HG03469 (cell line): Measurements from ENCODE around the gene NGLY1.

Experiments used
- ATAC-seq: cut with Tn5 transposase; IDR thresholded peaks from one replicate; pipeline ENCODE4 v1.9.1; 2021; ENCODE audit warnings: mild to moderate bottlenecking, moderate library complexity, moderate number of reproducible peaks; ENCODE audit not compliant: unreplicated experiment

The NGLY1 gene

GRCh38 chr3:25782938-25783660 is at the start of gene NGLY1:
Gene NGLY1 (minus strand): TSS chr3:25783443. CDS start chr3:25783390, 53 bp downstream.
- ATAC-seq, result peak; percentile 60

DNA sequence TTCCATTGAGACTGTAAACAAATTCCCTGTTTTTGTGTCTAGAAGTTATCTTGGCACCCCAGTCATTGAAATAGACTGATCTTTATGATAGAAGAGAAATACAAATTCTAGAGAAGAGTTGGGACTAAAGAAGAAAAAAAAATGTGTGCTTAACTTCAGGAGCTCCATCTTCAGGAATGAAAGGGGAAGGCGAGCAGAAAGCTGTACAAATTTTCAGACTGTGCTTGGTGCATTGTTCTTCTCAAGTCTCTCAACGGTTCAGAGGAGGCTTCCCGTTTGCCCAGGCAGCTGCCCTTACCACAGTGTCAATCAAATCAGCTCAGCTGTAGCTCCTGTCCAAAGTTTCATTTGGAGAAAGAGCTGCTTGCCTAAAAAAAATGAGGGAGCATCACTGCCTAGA is 48.3 kb upstream of the NGLY1 start:
- no peak for ATAC-seq

- ATAC-seq, result no peak
These were observed 47.4 kb upstream of the NGLY1 start for GRCh38 chr3:25830373-25831280.

DNA sequence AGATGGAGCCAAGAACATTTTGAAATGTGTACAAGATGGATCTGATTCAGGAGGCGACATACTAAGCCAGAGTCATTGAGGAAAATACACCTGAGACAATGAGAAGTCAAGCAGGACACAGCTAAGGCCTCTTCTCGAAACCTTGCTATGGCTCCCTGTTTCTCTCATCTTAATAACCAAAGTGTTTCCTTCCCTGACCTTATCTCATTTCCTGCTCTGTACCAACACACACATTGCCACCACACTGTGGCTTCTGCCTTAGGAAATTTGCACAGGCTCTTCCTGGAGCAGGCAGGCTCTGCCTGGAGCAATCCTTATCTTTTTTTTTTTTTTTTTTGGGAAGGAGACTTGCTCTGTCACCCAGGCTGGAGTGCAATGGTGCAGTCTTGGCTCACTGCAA is 43.3 kb upstream of the NGLY1 start:
- ATAC-seq, result no peak

GRCh38 chr3:25823314-25823713 is 40.1 kb upstream of the NGLY1 start:
- no peak for ATAC-seq

DNA sequence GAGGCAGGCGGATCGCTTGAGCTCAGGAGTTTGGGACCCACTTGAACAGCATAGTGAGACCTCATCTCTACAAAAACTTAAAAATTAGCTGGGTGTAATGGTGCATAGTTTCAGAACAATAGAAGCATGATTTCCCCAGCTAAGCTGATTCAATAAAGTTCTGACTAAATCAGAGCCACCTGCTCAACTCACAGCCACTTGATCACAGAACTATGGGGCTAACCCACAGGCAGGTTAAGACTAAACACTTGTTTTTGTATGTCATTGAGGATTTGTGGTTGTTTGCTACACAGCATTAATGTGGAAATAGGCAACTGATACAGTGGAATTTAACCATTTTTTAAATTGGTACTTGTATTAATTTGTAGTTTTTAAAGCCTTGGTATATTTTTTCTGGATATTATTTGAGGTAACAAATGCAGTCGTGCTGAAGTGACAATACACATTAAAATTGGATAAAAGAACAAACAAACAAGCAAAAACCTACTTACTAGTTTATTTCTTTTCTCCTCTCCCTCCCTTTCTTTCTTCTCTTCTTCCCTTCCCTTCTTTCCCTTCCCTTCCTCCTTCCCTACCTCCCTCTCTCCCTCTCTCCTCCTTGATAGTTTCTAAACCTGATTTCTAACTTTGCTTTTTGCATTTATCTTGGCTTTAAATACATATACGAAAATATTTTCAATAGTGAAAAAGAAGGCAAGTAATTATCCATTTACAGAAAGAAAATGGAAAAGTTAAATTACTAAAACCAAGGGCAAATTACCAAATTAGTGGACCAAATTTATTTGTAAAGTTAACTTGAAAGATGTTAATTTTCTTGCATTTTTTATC is 38.7 kb upstream of the NGLY1 start:
- no peak for ATAC-seq

DNA sequence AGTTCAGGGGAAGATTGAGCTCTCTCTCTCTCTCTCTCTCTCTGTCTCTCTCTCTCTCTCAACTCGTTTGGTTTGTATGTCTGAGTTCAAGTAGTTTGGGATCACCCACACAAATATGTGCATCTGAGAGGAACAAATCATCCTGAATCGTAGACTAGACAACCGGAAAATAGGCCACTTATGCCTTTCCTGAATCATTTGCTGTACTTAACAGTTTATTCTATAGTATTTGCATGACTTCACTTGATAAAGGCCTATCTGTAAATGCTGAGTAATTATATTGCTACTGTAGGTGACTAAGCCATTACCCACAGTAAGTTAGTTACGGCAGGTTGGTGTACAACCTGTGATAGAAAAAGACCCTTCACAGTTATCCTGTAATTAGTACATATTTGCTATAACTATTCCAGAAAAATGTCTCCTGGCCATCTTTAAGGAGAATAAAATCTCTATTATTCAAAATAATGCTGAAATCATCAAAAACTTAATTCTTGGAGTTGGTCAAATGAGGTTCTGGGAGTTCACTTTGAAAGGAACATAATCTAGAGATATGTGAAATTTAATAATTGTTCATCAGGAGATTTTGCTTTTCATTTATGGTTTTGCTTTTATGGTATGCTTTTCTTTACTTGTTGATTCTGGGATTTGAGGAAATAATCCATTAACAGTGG is 37.7 kb upstream of the NGLY1 start:
- no peak for ATAC-seq

DNA sequence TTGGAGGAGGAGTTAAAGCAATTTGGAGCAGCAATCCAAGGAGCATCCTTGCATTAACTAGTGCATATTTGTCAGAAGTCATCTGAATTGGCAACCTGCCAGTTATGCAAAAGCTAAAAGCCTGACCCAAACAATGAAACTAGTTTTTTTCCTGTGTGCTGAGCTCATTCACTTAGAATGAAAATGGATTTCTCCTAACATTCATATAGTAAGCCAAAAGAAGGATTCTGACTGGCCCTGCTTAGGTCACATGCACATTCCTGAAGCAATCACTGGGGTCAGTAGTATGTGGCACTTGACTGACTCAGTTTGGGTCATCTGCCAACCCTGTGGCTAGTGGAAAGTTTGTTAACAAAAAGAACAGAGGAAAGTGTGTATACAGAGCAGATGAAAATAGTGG is 37.1 kb upstream of the NGLY1 start:
- ATAC-seq, result no peak

DNA sequence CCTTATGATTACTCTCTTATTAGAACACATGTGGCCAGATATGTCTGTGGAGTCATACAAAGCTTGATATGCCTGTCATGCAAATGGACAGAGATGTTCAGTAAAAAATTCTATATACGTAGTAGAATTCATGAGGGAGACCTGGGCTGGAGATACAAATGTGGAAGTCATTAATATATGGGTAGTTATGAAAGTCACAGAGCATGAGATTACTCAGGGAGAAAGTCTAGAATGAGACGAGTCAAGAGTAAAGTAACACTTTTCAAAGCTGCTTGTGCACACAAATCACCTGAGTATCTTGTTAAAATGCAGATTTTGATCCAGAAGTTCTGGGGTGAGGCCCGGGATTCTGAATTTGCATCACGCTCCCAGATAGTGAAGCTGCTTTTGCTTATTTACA is 35.1 kb upstream of the NGLY1 start:
- no peak for ATAC-seq

DNA sequence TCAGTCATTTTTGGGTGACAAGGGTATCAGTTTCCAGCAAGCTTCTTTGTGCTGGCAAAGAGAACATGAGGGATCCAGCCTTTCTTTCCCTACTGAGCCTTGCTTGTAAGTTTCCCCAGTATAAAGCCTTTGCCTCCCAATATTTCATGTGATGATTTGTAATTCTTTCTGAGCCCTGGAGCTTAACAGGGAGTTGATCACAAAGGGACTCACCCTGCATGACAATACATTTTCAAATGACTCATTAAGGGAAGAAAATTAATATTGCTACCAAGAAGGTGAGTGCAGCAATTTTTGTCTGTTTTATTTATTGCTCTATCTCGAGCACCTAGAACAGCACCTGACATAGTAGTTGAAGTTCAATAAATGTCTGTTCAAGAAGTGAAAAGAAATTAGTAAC is 34.4 kb upstream of the NGLY1 start:
- ATAC-seq, result no peak

DNA sequence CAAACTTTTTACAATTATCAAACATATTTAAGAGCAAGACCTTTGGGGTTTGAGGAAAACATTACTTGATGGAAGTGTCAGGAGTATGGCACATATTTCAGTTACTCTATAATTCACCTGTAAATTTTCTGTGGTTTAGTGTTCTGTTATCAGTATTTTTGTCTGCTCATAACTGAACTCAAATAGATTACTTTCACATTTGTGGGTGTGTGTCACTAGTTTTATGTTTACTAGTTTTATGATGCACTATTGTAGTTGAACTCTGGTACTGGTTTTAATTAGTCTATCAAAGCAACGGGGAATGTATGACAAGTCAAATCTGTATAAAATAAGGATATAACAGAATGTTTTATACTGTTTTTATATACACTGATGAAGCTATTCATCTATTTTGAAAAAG is 33.9 kb upstream of the NGLY1 start:
- ATAC-seq, result peak; percentile 68

DNA sequence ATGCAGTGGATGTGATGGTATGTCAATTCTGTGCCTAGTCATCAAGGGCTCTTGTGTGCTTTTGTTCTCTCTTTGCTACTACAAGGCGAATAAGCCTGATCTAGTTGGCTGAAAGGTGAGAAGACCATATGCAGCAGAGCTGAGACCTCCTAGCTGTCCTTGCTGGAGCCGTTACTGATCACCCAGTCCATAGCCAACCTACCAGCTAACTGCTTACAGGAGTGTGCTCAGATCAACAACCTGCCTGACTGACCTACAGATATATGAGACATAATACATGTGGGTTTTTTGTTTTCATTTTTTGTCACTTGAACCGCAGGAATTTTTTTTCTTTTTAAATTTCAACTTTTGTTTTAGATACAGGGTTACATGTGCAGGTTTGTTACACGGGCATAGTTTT is 29.4 kb upstream of the NGLY1 start:
- no peak for ATAC-seq

GRCh38 chr3:25804676-25805075 is 21.4 kb upstream of the NGLY1 start:
- no peak for ATAC-seq

GRCh38 chr3:25803833-25804232 is 20.6 kb upstream of the NGLY1 start:
- ATAC-seq, result no peak

DNA sequence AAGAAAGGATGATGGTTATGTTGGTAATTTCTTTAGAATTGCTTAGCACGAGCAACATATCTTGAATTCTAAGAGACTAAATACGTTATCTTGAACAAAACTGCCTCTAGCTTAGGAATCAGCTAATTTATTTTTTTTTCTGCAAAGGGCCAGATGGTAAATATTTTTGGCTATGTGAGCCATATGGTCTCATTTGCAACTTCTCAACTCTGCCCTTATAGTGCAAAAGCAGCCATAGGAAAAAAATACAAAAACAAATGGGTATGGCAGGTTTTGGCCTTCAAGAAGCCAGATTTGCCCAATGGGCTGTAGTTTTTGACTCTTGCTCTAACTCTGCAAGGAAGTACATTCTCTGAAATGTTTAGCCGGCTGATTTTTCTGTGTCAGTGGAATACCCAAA is 18.5 kb upstream of the NGLY1 start:
- ATAC-seq, result no peak

GRCh38 chr3:25789596-25790556 is 6.6 kb upstream of the NGLY1 start, which contains the start of gene OXSM:
Gene OXSM (plus strand): TSS chr3:25790090. CDS start chr3:25791021, 931 bp downstream.
- ATAC-seq, result peak; percentile 83

DNA sequence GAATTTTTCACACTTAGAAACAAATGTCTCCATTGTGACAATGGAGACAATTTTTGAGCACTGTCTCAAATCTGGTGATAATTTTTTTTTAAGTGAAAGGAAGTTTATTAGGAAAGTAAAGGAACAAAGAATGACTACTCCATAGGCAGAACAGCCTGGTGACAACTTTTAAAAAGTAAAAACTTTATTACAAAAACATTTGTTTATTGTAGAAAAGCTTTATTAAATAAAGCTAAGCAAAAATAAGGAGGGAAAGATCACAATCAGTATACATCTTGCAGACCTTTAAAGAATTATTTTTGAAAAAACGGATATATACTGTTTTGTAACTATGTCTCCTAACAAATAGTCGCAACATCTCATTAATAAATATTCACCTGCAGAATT is 6.0 kb upstream of the NGLY1 start:
- ATAC-seq, result no peak

GRCh38 chr3:25787689-25788088 is 4.4 kb upstream of the NGLY1 start:
- ATAC-seq, result no peak

- ATAC-seq, result no peak
These were observed 2.6 kb upstream of the NGLY1 start for GRCh38 chr3:25785826-25786225.

DNA sequence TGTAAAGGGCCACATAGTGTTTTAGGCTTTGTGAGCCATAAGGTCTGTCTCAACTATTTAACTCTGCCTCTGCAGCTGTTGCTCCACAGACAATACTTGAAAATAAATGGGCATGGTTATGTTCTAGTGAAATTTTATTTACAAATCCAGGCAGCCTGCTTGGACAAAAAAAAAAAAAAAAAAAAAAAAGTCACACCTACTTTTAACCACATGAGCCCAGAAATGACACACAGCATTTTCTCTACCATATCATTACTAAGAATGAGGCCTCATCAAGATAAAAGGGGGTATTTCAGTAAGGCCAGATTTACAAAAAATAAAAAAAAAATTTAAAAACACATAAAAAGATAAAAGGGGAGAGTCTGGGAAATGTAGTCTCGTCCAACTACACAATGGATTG is 1.7 kb upstream of the NGLY1 start:
- ATAC-seq, result no peak
